Ammon's horn (tissue), 1 donor: ENCODE results near the gene RTEL1.

Experiments used
- DNase-seq: peaks from one replicate; pipeline ENCODE4 v3.0.0-alpha.2; 2016; ENCODE audit warnings: low spot score

Gene RTEL1

DNA sequence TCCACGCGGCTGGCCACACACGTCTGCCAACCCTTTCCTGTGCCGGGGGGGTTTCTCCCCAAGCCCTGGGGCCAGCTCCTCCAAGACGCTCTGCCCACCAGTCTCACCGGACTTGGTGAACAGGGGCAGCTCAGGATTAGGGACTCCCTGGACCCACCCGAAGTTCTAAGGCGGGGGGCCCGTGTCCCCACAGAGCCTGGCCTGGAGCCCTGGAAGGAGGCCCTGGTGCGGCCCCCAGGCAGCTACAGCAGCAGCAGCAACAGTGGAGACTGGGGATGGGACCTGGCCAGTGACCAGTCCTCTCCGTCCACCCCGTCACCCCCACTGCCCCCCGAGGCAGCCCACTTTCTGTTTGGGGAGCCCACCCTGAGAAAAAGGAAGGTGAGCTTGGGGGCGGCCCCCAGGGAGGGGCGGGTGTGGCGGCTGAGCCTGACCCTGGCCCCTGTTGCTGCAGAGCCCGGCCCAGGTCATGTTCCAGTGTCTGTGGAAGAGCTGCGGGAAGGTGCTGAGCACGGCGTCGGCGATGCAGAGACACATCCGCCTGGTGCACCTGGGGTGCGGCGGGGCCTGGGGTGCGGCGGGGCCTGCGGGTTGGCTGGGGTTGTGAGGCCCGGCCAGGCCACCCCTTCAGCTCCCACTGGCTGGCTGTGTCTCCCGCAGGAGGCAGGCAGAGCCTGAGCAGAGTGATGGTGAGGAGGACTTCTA lies 83.7 kb downstream of the RTEL1 start:
- no peak for DNase-seq

DNA sequence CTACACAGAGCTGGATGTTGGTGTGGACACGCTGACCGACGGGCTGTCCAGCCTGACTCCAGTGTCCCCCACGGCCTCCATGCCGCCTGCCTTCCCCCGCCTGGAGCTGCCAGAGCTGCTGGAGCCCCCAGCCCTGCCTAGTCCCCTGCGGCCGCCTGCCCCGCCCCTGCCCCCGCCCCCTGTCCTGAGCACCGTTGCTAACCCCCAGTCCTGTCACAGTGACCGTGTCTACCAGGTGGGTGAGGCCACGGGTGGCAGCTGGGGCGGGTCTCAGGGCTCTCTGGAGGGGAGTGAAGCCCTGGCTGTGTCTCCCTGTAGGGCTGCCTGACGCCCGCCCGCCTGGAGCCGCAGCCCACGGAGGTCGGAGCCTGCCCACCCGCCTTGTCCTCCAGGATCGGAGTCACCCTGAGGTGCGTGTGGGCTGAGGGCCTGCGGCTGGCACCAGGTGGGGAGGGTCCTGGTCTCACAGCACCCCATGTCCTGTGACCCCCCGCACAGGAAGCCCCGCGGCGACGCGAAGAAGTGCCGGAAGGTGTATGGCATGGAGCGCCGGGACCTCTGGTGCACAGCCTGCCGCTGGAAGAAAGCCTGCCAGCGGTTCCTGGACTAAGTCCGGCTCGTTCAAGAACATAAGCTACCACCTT lies 84.4 kb downstream of the RTEL1 start:
- DNase-seq = no peak

DNA sequence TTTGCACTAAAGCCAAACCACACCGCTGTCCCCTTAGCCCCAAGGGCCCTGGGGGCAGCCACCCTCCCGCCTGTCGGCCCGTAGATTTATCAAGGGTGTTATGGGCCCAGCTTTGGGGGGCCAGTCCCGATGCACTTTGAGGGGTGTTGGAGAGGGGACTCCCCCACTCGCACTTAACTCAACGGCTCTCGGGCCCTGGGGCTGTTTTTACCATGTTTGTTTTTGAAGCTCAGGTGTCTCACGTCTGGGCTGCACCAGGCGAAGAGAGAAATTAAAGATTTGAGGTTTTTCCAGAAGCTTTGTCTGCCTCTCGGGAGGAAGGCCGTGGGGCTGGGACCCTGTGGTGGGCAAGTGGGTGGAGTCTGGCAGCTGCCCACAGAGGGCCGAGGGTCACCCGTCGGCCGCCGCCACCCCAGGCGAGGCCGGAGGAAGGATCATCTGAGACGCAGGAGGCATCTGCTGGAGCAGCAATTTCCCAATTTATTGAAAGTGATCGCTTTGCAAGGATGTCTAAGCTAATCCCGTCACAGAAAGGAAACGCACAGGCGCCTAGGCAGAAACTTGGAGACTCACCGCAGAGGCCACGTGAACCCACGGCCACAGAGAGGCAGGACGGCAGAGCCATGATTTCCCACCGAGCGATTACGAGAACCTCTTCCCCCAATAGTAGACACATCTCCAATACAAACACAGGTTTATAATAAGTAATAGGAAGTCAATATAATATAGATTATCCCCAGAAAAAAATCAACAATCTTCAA lies 85.3 kb downstream of the RTEL1 start:
- DNase-seq = no peak

DNA sequence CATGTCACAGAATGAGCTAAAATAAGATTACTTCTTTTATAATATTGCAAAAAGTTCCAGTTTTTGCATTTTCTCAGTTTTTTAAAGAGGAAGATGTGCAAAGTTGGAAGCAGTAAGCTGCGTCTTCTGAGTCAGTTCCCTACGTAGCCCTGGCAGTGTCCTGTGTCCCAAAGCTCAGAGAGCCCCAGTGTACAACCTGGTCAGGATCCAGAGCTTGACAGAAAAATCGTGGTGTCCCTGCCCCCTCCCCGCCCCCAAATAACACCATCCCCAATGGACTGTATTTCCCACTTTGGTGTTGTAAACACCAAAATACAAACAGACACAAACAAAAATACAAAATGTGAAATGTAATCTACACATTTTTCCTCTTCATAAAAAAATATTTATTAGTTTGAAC lies 86.0 kb downstream of the RTEL1 start:
- DNase-seq = no peak

DNA sequence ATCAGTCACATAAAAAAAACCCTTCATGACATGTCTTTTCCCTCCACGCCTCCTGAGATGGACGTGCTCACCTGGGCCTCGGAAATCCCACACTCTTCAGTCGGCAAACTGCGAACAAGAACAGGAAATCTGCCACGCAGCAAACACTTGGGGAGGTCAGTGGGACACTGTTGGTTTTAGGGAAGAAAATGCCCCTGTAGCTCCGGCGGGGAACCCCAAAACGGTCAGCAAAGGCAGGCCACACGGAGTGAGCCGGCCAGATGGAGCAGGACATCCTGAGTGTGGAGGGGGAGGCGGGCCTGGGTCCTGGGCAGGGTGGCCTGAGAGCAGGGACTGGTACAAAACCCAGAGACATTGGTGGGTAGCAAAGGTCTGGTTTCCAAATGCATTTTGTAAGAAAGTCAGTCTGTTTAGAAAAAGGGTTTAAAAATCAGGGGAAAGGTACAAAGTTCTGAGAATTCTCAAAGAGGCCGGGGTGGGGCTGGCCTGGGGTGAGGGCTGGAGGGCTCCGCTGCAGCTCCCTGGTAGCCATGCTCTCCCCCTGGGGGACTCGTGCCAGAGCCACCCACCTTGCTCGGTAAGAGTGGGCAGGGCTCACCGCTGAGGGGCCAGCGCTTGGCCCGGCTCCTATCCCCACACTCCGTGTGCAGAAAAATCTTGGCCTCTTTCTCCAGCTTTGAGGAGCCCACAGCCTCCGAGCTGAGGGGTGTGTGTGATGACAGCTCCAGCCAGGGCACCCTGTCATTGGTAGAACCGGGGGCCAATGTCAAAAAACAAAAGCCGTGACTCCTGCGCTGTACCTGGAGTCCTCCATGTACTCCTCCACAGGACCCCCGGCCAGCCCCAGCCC lies 86.7 kb downstream of the RTEL1 start:
- no peak for DNase-seq

DNA sequence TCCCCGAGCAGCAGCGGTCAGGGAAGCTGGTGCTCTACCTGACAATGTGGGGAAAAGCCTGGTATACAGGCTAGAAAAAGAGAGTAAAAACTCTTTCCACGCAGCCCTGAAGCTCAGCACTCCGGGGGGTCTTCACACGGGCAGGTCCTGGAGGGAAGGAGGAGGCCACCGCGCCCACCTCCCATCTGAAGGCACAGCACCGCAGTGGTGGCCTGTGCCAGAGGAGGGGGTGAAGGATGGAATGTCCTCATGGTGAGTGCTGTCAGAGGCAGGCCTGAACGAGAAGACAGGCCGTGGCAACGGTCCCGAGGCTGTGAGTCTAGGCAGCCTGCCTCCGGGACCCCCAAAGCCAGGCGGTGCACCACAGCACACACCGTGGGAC lies 87.3 kb downstream of the RTEL1 start:
- DNase-seq = no peak
